Measurements from ENCODE around the gene B4GAT1. TPM values are rescaled to one million over a fixed set of nuclear protein-coding genes. Genes with fewer than 3 reads are reported as not detected.

B4GAT1 gene
- total and polyA plus RNA-seq, 10 of the 15 experiments (the other 5 are each of a cell fraction or from before 2014, with no cell fraction given) = 0.55 to 11.1 (median 4.3) TPM

DNA sequence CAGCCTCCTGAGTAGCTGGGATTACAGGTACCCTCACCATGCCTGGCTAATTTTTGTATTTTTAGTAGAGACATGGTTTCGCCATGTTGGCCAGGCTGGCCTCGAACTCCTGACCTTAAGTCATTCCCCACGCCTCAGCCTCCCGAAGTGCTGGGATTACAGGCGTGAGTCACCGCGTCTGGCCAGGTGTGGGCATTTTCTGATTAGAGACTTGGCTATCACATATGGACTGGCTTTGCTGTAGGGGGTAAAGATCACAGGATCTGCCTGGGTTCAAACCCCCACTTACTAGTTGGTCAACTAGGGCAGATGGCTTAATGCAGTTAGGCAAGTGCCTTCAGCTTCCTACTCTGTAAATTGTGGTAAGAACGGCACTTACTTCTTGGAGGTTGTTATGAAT, 37.1 kb downstream of the B4GAT1 start:
- Histone ChIP-seq H4K20me1 (ENCODE audit: control insufficient read depth, insufficient read depth) (no peaks in the 10 kb centered on the region), H3K4me1 (ENCODE audit: control insufficient read depth, insufficient read depth, low read length) (no peaks in the 10 kb centered on the region; the same call in 1 of the 2 replicates), H3K27ac (ENCODE audit: control insufficient read depth, insufficient read depth) (no peak overlapping the region), H3K36me3 (ENCODE audit: control insufficient read depth in 2 of 2, insufficient read depth in 2 of 2, low read length in 1 of 2) (no peaks in the 10 kb centered on the region), H3K79me2 (ENCODE audit: control insufficient read depth, insufficient read depth, low read length) (no peaks in the 10 kb centered on the region), H3K4me3 (no peak overlapping the region), H2AFZ (ENCODE audit: control insufficient read depth, low read depth, low read length) (no peak overlapping the region), H3K27me3 (replicated peaks in 1 of 2; ENCODE audit: control insufficient read depth in 2 of 2, insufficient read depth in 2 of 2, low read length in 1 of 2) (no peaks in the 10 kb centered on the region; a peak in 1 of 4 replicates), H3K9ac (ENCODE audit: control insufficient read depth, insufficient read depth, low read length) (no peak overlapping the region), H3K9me3 (replicated peaks; ENCODE audit: control insufficient read depth, insufficient read depth, low read length) (no peaks in the 10 kb centered on the region), H3K4me2 (ENCODE audit: control insufficient read depth, insufficient read depth) (no peak overlapping the region)
- ATAC-seq = no peak
- intact Hi-C loops (cut with micrococcal nuclease; ENCODE audit: unreplicated experiment) (loop anchor here (2.0 kb wide), 1 partner anchor 78 kb away; no protein-coding TSS in a partner anchor), in situ Hi-C loops (cut with MboI) (no loop called here)
- TF ChIP-seq GABPA (IDR thresholded peaks at IDR 0.05; ENCODE audit: low read depth) (no peak), NR2F1 (conservative IDR thresholded peaks at IDR 0.05) (no peak), CREB1 (IDR thresholded peaks at IDR 0.05; ENCODE audit: low read depth) (no peak), PML (IDR thresholded peaks at IDR 0.05; ENCODE audit: low read length) (no peak), NFIC (IDR thresholded peaks at IDR 0.05; ENCODE audit: low read depth, low read length) (no peak), ZZZ3 (IDR thresholded peaks at IDR 0.05; ENCODE audit: control insufficient read depth, insufficient read length, low read depth) (no peak), POLR2AphosphoS5 (IDR thresholded peaks at IDR 0.05; ENCODE audit: low read length) (no peak), ZSCAN29 (IDR thresholded peaks at IDR 0.05) (no peak), RUNX3 (IDR thresholded peaks at IDR 0.05; ENCODE audit: low read length) (no peak)
- TF ChIP-seq, protein P1, sequence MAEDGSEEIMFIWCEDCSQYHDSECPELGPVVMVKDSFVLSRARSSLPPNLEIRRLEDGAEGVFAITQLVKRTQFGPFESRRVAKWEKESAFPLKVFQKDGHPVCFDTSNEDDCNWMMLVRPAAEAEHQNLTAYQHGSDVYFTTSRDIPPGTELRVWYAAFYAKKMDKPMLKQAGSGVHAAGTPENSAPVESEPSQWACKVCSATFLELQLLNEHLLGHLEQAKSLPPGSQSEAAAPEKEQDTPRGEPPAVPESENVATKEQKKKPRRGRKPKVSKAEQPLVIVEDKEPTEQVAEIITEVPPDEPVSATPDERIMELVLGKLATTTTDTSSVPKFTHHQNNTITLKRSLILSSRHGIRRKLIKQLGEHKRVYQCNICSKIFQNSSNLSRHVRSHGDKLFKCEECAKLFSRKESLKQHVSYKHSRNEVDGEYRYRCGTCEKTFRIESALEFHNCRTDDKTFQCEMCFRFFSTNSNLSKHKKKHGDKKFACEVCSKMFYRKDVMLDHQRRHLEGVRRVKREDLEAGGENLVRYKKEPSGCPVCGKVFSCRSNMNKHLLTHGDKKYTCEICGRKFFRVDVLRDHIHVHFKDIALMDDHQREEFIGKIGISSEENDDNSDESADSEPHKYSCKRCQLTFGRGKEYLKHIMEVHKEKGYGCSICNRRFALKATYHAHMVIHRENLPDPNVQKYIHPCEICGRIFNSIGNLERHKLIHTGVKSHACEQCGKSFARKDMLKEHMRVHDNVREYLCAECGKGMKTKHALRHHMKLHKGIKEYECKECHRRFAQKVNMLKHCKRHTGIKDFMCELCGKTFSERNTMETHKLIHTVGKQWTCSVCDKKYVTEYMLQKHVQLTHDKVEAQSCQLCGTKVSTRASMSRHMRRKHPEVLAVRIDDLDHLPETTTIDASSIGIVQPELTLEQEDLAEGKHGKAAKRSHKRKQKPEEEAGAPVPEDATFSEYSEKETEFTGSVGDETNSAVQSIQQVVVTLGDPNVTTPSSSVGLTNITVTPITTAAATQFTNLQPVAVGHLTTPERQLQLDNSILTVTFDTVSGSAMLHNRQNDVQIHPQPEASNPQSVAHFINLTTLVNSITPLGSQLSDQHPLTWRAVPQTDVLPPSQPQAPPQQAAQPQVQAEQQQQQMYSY (CRISPR knock-in tag; IDR thresholded peaks at IDR 0.05) = no peak
- TF ChIP-seq, protein P2, sequence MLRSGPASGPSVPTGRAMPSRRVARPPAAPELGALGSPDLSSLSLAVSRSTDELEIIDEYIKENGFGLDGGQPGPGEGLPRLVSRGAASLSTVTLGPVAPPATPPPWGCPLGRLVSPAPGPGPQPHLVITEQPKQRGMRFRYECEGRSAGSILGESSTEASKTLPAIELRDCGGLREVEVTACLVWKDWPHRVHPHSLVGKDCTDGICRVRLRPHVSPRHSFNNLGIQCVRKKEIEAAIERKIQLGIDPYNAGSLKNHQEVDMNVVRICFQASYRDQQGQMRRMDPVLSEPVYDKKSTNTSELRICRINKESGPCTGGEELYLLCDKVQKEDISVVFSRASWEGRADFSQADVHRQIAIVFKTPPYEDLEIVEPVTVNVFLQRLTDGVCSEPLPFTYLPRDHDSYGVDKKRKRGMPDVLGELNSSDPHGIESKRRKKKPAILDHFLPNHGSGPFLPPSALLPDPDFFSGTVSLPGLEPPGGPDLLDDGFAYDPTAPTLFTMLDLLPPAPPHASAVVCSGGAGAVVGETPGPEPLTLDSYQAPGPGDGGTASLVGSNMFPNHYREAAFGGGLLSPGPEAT (IDR thresholded peaks at IDR 0.05; ENCODE audit: low read depth) = no peak
- TF ChIP-seq, protein P3, sequence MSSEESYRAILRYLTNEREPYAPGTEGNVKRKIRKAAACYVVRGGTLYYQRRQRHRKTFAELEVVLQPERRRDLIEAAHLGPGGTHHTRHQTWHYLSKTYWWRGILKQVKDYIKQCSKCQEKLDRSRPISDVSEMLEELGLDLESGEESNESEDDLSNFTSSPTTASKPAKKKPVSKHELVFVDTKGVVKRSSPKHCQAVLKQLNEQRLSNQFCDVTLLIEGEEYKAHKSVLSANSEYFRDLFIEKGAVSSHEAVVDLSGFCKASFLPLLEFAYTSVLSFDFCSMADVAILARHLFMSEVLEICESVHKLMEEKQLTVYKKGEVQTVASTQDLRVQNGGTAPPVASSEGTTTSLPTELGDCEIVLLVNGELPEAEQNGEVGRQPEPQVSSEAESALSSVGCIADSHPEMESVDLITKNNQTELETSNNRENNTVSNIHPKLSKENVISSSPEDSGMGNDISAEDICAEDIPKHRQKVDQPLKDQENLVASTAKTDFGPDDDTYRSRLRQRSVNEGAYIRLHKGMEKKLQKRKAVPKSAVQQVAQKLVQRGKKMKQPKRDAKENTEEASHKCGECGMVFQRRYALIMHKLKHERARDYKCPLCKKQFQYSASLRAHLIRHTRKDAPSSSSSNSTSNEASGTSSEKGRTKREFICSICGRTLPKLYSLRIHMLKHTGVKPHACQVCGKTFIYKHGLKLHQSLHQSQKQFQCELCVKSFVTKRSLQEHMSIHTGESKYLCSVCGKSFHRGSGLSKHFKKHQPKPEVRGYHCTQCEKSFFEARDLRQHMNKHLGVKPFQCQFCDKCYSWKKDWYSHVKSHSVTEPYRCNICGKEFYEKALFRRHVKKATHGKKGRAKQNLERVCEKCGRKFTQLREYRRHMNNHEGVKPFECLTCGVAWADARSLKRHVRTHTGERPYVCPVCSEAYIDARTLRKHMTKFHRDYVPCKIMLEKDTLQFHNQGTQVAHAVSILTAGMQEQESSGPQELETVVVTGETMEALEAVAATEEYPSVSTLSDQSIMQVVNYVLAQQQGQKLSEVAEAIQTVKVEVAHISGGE (CRISPR knock-in tag; IDR thresholded peaks at IDR 0.05) = no peak
- POLR2A ChIA-PET = interaction anchor here (0.6 kb wide), 1 partner anchor 416 kb away, joined by 3 read pairs; no protein-coding TSS in a partner anchor
- SMC1A ChIA-PET (ENCODE audit: uncharacterized antibody, unreplicated experiment) = interaction anchor here (1.2 kb wide), 1 partner anchor 42 kb away, joined by 3 read pairs; the partner anchor contains the start of gene RAB1B
- CTCF ChIA-PET = interaction anchor here (1.2 to 6.3 kb wide), 4 partner anchors 21 to 77 kb away, joined by 3 to 166 read pairs (median 58); partner anchors contain the start of gene YIF1A
- FAIRE-seq = no peak
- BruUV-seq (replicated peaks) = no TSS peak
- 42% methylated on average over 8 of the region's 8 CpGs for WGBS (ENCODE audit: insufficient coverage, insufficient replicate concordance, low lambda C conversion rate, missing lambda C conversion rate)
- no peak for DNase-seq (ENCODE audit: low read depth, low spot score)
- RAD21 ChIA-PET (ENCODE audit: unreplicated experiment) = interaction anchor here (1.3 to 3.0 kb wide), 3 partner anchors 21 to 79 kb away, joined by 3 to 49 read pairs (median 5); partner anchors contain the start of gene YIF1A
